Upper lobe of left lung (tissue), 6 donors: ENCODE data around the gene RSRP1. TPM values are rescaled to one million over a fixed set of nuclear protein-coding genes. Genes with fewer than 3 reads are reported as not detected.

Experiments used
- ATAC-seq, 2 donors: fragments of 200-7000 bp; cut with Tn5 transposase; one replicate each; pipeline ENCODE4 v1.9.1; 2022; ENCODE audit warnings: mild to moderate bottlenecking in 2 of 2, moderate library complexity in 2 of 2; ENCODE audit not compliant: low FRiP score in 2 of 2
- DNase-seq, 2 donors: peaks; one replicate each; pipeline ENCODE4 v3.0.0-alpha.2; 2019 to 2020
- H3K27ac ChIP-seq, 4 donors: fragments of 200-600 bp; sonication (generic); one replicate each; pipeline ENCODE4 v1.5.1; 2016 to 2019
- H3K27me3 ChIP-seq, 4 donors: fragments of 200-600 bp; sonication (generic); one replicate each; pipeline ENCODE4 v1.5.1; 2017 to 2019
- H3K36me3 ChIP-seq, 4 donors: fragments of 200-600 bp; sonication (generic); one replicate each; pipeline ENCODE4 v1.5.1; 2016 to 2019
- H3K4me1 ChIP-seq, 4 donors: fragments of 200-600 bp; sonication (generic); one replicate each; pipeline ENCODE4 v1.5.1; 2018 to 2019
- H3K4me3 ChIP-seq, 4 donors: fragments of 200-600 bp; sonication (generic); one replicate each; pipeline ENCODE4 v1.5.1; 2017 to 2019; ENCODE audit warnings: mild to moderate bottlenecking in 2 of 4, moderate library complexity in 1 of 4
- H3K9me3 ChIP-seq, 4 donors: fragments of 200-600 bp; sonication (generic); one replicate each; pipeline ENCODE4 v1.5.1; 2018 to 2019
- EP300 ChIP-seq, 4 donors: sonication (generic); formaldehyde crosslinking; IDR thresholded peaks; one replicate each; pipeline ENCODE4 v1.5.1; 2017; ENCODE audit warnings: antibody characterized with exemption in 4 of 4, control low read depth in 2 of 4
- POLR2A ChIP-seq, 4 donors: fragments of 450-650 bp; IDR thresholded peaks; one replicate each; pipeline ENCODE4 v1.5.1; 2016 to 2017; ENCODE audit warnings: antibody characterized with exemption in 4 of 4, mild to moderate bottlenecking in 2 of 4
- POLR2AphosphoS5 ChIP-seq, 2 donors: sonication (generic); formaldehyde crosslinking; IDR thresholded peaks; one replicate each; pipeline ENCODE4 v1.5.1; 2017; ENCODE audit warnings: antibody characterized with exemption in 2 of 2
- WGBS, 2 donors: methylation state at CpG; one replicate each; pipeline ENCODE4 v1.1.5; 2017 to 2018; 5-methylcytosine and 5-hydroxymethylcytosine counted together
- total RNA-seq, 6 donors: library from RNA; depleted of rRNA in 4 of 6; stranded (reverse); fragments of >200 nt in 4 of 6; gene quantifications; one replicate each; pipeline versions ENCODE4 v1.1.0 to v1.2.1, GENCODE V29; 2016 to 2021
- TF ChIP-seq, protein P1 (sequence below), 6 experiments: fragments of 450-650 bp in 4 of 6; fragments of 200-600 bp in 2 of 6; sonication (generic) in 2 of 6; IDR thresholded peaks; one replicate each; pipeline ENCODE4 v1.5.1; 2016 to 2019; ENCODE audit warnings: antibody characterized with exemption in 6 of 6
- donor health status: DM: no; HTN: no; CAD: no; lungs with moderate emphysema.
- donor health status: DM: no; HTN: yes; CAD: no; lungs with severe emphysema.

The RSRP1 gene
- total RNA-seq, 6 donors from 2014 or later = 62.0 to 563 (median 161) TPM

DNA sequence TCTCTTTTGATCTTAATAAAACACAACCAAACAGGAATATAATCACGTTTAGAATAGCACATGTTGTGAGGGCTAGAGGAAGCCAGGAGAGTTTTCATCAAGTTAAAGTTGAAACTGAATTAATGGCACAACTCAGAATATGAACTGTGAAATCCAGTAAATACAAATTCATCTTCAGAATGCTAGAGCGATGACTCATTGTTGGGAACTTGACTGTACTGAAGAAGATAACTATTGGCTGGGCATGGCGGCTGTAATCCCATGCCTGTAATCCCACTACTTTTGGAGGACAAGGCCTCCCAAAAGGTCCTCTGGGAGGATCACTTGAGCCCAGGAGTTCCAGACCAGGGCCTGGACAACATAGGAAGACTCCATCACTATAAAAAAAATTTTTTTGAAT, 23.8 kb downstream of the RSRP1 start:
- Histone ChIP-seq H3K4me3 (no peak overlapping the region), H3K9me3 (no peaks in the 10 kb centered on the region), H3K27me3 (no peaks in the 10 kb centered on the region), H3K27ac (no peak overlapping the region), H3K36me3 (peaks cover 41 to 90% (median 76%) of the 10 kb centered on the region in 4 donors), H3K4me1 (no peaks in the 10 kb centered on the region)
- no peak for TF ChIP-seq EP300 (IDR thresholded peaks at IDR 0.05)
- TF ChIP-seq POLR2AphosphoS5 (IDR thresholded peaks at IDR 0.05) = no peak
- TF ChIP-seq, protein P1, sequence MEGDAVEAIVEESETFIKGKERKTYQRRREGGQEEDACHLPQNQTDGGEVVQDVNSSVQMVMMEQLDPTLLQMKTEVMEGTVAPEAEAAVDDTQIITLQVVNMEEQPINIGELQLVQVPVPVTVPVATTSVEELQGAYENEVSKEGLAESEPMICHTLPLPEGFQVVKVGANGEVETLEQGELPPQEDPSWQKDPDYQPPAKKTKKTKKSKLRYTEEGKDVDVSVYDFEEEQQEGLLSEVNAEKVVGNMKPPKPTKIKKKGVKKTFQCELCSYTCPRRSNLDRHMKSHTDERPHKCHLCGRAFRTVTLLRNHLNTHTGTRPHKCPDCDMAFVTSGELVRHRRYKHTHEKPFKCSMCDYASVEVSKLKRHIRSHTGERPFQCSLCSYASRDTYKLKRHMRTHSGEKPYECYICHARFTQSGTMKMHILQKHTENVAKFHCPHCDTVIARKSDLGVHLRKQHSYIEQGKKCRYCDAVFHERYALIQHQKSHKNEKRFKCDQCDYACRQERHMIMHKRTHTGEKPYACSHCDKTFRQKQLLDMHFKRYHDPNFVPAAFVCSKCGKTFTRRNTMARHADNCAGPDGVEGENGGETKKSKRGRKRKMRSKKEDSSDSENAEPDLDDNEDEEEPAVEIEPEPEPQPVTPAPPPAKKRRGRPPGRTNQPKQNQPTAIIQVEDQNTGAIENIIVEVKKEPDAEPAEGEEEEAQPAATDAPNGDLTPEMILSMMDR (IDR thresholded peaks at IDR 0.05) = no peak
- no peak for TF ChIP-seq POLR2A (IDR thresholded peaks at IDR 0.05)
- WGBS, 2 donors = 82 to 87% methylated on average over 3 of the region's 3 CpGs
- ATAC-seq (no peak), DNase-seq (no peak)

DNA sequence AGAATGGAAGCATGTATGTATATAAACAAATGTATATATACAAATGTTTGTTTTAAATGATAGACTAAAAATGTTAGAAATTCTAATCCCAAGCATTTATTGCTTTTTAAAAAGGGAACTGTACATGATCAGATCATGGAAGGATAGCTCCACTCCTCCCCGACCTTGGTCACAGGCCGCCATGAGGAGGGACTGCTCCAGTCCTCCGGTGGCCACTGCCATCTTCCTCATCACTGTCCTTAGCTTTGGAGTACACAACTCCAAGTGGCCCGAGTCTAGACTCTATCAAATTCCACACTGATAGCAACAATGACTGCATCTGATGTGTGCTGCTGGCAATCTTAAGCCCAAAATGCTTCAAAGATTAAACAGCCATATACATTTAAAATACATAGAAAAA, 24.6 kb downstream of the RSRP1 start:
- TF ChIP-seq POLR2AphosphoS5 (IDR thresholded peaks at IDR 0.05) = no peak
- no peak for TF ChIP-seq POLR2A (IDR thresholded peaks at IDR 0.05)
- no peak for TF ChIP-seq EP300 (IDR thresholded peaks at IDR 0.05)
- TF ChIP-seq, protein P1 (IDR thresholded peaks at IDR 0.05) = no peak
- Histone ChIP-seq H3K4me1 (no peaks in the 10 kb centered on the region), H3K36me3 (peaks cover 36 to 81% (median 69%) of the 10 kb centered on the region in 4 donors), H3K9me3 (no peaks in the 10 kb centered on the region), H3K27me3 (no peaks in the 10 kb centered on the region), H3K27ac (no peak overlapping the region), H3K4me3 (no peak overlapping the region)
- 95 to 100% methylated on average over 4 of the region's 4 CpGs for WGBS, 2 donors
- no peak for DNase-seq
- no peak for ATAC-seq

DNA sequence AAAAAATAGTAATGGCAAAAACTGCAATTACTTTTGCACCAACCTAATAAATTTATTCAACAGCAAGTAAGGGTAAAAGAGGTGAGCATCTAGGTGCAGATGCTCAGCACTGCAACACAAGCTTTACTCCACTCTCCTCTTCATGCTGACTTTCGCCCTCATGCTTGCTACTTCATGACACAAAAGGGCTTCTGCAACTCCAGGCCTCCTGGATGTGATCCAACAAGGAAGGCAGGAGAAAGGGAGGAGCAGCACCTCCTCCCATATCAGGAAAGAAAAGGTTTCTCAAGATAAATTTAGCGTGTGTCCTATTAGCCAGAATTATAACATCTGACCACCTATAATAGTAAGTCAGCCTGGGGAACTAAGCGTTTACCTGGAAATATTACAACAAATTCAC, 26.6 kb downstream of the RSRP1 start:
- H3K4me1 ChIP-seq = no peaks in the 10 kb centered on the region
- DNase-seq (no peak), ATAC-seq (no peak)
- no peak overlapping the region for H3K27ac ChIP-seq
- H3K27me3 ChIP-seq = no peaks in the 10 kb centered on the region
- 88 to 89% methylated on average over 3 of the region's 3 CpGs for WGBS, 2 donors
- TF ChIP-seq POLR2A (IDR thresholded peaks at IDR 0.05) = no peak
- TF ChIP-seq EP300 (IDR thresholded peaks at IDR 0.05) = no peak
- TF ChIP-seq POLR2AphosphoS5 (IDR thresholded peaks at IDR 0.05) = no peak
- TF ChIP-seq, protein P1 (IDR thresholded peaks at IDR 0.05) = no peak
- H3K36me3 ChIP-seq = peaks cover 22 to 62% (median 50%) of the 10 kb centered on the region in 4 donors
- no peaks in the 10 kb centered on the region for H3K9me3 ChIP-seq
- H3K4me3 ChIP-seq = no peak overlapping the region

DNA sequence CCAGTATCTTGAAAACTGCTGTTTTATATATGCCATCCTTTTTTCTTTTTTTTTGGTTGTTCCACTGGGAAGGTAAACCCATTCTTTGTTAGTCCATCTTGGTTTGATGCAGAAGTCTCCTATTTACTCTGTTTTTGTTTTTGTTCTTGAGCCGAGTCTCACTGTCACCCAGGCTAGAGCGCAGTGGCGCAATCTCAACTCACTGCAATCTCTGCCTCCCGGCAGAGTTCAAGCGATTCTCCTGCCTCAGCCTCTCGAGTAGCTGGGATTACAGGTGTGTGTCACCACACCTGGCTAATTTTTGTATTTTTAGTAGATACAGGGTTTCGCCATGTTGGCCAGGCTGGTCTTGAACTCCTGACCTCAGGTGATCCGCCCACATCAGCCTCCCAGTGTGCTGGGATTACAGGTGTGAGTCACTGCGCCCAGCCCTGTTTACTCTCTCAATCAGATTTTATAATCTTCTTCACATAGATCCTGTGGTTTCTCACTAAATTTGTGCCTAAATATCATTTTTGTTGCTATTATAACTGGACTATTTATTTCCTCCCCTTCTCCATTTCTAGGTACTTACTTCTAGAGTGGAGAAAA, 27.5 kb downstream of the RSRP1 start:
- Histone ChIP-seq H3K36me3 (peaks cover 15 to 53% (median 42%) of the 10 kb centered on the region in 4 donors), H3K4me3 (no peak overlapping the region), H3K27ac (no peak overlapping the region), H3K27me3 (no peaks in the 10 kb centered on the region), H3K9me3 (no peaks in the 10 kb centered on the region), H3K4me1 (no peaks in the 10 kb centered on the region)
- TF ChIP-seq POLR2A (IDR thresholded peaks at IDR 0.05) (no peak), POLR2AphosphoS5 (IDR thresholded peaks at IDR 0.05) (no peak), EP300 (IDR thresholded peaks at IDR 0.05) (no peak)
- TF ChIP-seq, protein P1 (IDR thresholded peaks at IDR 0.05) = no peak
- WGBS, 2 donors = 97 to 98% methylated on average over 9 of the region's 9 CpGs
- DNase-seq = no peak
- no peak for ATAC-seq
